GM19023 (cell line): ENCODE measurements around the gene RNLS.
"Not testable (repeated sequence)": the region's sequence is repeated elsewhere in the genome, so short reads cannot be mapped to it uniquely, and the experiment has no call there.

ENCODE experiments used
- ATAC-seq: cut with Tn5 transposase; IDR thresholded peaks from one replicate; pipeline ENCODE4 v1.9.1; 2021; ENCODE audit warnings: mild to moderate bottlenecking, moderate library complexity; ENCODE audit not compliant: unreplicated experiment

The RNLS gene

DNA sequence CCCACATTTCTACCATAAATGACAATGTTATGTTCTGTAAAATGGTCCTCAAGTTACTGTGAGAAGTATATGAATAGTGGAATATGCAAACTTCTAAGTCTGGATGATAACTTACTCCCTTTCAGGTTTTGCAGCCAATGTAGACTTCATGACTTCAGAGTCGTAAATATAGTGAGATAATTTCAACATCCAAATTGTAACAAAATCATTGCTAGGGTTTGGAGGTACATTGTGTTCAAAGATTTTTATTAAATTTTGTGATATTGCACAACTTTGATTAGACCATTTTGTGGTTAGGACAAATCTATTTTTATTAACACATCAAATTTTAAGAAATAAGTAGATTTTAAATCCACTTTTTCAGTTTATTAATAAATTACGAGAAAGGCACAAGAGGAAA lies 270.3 kb downstream of the RNLS start:
- no peak for ATAC-seq

DNA sequence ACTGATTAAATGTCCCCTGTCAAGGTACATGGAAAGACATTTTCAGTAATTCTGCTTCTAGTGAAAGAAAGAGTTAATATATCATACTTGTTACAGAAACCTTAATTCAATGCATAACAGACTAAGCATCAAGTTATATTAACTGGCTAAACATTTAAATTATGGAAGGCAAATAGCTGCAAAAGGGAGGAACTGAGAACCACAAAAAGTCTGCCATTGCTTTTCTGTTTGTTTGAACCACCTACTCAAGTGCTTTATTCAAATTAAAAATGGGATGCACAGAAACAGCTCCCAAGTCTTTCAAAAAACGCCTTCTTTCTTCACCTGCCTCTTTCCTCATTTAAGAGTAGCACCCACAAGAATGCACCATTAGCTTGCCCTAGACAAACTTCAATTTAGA lies 271.9 kb downstream of the RNLS start:
- ATAC-seq: no peak

DNA sequence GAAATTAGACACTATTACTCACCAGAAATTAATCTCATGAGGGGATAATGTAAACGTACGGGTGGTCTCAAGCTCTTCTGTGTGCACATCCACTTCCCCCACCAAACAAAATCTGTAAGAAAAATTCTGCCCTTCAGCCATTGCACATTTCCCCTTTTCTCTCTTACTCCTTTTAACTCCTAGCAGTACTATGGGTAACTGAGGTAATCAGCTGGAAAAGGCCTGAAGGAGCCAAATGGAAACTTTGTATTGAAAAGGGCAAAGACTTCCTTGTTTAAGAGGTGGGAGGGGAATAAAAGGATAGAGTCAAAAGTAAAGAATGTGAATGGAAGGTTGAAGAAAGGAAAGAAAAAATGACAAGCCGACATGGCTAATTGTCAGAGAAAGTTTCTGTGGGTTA lies 273.8 kb downstream of the RNLS start:
- ATAC-seq: no peak

DNA sequence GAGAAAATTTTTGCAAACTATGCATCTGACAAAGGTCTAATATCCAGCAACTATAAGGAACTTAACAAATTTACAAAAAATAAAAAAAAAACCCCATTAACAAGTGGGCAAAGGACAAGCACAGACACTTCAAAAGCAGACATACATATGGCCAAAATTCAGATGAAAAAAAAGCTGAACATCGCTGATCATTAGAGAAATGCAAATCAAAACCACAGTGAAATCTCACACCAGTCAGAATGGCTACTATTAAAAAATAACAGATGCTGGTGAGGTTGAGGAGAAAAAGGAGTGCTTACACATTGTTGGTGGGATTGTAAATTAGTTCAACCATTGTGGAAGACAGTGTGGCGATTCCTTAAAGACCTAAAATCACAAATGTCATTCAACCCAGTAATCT lies 274.8 kb downstream of the RNLS start:
- ATAC-seq: not testable (repeated sequence)

GRCh38 chr10:88299787-88300186 lies 283.3 kb downstream of the RNLS start:
- ATAC-seq: no peak

GRCh38 chr10:88297103-88297502 lies 286.0 kb downstream of the RNLS start:
- ATAC-seq: no peak

DNA sequence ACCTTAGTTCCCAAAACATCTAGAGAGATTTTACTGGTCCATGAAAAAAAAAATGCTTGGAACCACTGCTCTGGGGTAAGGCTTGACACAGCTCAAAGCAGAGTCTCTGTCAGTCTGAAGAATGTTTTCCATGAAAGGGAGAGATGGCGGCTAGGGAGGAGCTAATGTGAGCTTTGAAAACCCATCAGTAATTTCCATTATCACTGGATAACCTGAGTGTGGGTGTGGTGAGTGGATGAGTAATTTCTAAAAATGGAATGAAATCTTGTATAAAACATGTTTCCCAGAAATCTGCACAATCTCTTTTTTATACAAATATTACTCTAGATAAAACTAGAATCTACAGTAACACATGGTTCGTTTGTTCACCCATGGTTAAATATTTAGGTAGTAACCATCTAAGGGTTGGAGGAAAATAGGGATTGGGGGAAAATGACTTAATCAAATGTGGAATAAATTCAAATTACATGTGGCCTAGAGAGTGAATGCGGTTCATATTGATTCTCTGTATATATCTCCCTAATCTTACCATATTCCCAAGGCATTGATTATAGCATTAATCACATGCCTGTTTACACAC lies 289.4 kb downstream of the RNLS start:
- no peak for ATAC-seq

DNA sequence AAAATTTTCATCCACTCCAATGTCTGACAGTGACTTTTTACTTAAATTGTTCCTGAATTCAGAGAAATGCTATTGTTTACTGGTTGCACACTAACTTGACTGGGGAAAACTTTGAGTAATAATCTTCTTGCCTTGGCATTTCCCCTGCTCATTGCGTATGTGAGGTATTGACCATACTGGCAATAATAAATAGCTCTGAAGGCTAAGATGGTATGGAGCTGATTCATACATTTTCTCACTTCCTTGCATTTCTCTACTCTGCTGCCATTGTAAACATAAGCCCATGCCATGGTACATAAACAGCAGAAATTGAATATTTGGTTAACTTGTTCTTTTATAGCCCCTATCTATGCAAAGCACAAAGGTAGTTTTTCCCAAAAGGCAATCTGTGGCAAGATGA lies 290.0 kb downstream of the RNLS start:
- ATAC-seq: no peak

DNA sequence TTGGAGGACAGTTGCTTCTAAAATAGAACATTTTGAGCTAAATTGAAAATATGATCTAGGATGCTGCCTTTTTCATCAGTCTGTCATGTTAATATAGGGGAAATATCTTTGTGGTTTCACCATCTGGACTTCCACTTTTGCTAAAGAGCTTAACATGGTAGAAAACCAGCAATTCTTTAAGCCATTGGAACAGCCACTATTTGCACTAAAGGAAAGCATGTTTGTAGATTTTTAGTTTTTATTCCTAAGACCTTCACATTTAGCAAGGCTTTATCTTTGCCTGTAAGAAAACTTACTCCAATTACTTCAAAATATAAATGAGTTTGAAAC lies 291.0 kb downstream of the RNLS start:
- ATAC-seq: no peak

DNA sequence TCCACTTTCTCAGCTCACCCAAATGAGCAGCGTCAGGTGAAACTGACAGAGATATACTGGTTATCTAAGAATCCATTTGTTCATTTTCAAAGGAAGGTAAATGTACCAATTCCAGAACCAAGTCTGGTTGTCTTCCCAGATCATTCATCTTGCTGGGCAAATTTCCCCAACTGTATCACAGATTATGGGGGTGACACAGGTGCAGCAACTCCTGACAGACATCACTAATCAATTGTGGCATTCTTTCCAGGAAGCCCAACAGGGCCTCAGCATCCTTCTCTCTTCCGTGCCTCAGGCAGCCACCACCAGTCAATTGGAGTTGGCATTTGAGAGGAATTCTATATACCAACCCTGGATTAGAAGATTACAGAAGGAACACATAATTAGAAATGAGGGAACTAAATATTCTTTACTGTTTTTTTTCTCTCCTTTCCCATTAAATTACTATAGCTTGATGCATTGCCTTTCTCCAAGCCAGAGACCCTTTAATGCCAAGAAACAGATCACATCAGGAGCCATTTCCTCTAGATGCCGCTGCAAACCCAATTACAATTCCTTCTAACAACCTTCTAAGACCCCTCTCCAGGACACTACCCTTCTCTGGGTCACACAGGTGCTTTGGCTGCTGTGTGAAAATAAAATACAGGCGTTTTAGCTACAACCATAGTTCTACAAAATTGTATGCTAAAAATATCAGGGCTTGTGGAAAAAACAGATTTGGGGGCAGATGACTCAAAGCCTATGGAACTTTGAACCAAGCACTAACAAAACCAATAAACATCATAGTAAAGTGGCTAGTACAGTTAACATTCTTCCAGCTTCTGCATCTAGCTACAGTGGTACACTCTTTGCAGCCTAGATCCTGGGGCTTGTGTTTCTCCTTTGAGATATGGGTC lies 291.6 kb downstream of the RNLS start:
- no peak for ATAC-seq

- ATAC-seq: no peak
Measured at GRCh38 chr10:88289342-88289741, 293.8 kb downstream of the RNLS start.

DNA sequence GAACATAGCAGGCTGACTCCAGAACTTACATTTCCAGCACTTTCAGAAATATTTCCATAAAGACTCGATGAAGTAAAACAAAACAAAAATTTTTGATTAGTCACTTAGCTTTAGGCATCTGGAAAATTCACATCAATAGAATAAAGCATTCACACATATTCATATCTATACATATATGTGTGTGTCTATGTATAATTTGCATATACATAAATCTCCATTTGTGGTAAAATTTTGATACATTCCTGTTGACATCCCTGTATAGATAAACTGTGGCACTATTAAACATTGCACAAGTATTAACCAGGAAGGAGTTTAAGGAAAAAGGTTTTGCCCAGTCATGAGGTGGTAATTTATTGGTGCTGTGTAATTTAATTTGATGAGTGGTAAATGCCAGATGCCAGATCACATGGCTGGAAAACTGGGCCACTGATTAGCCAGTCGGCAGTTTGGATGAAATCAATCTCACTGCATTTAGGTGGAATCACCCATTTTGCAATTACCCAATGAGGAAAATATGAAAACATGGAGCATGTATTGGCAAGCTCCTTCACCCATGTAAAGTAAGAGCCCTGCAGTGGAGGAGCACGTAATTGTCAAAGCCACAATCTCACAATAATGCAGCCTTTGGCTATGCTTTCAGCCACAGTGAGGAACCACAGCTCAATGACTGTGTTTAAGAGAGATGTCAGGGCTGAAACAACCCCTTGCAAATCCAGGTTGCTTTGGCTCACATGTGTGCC lies 294.6 kb downstream of the RNLS start:
- ATAC-seq: no peak

DNA sequence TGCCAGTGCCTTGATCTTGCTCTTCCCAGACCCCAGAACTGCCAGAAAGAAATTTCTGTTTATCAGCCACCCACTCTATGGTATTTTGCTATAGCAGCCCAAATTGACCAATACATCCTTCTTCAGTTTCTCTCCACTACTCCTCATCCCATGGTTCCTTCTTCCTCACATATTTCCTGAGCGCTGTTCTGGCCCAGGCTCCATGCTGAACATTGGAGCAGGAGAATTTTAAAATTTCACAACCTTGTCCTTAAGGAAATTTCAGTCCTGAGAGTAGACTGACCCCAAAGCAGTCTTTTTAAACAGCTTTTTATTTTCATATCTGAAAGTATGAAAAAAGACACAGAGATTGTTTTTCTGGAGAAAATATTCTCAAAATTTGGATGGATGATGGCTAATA lies 297.1 kb downstream of the RNLS start:
- no peak for ATAC-seq

DNA sequence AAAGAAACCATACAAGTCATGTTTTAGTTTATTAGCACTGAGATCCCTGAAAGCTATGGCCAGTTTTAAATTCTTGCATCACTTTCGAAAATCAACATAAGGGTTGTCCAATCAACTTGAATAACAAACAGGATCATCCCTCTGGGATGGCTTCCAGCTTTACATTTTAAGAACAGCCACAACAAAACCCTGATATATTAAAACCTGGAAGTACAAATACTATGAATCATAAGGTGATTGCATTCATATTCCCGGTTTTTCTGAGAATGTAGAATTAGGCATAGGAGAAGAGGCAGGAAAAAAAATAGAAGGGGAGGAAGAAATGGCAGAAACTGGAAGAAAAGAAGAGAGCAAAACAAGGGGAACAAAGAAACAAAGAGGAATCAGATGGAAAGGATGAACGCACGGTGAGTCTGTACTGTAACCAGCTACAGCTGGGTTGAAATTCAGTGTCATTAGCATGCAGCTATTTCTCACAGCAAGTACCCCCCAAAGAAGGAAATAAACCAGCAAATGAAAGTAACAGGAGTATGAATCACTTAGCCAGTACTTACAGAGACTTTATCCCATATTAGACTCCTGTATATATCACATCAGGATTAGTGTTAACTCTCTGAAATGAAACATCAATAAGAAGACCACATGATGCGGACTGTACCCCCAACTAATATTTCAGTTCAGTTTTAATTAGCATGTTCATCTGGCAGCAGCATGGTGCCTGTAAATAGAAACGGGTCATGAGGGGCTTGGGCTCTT lies 301.3 kb downstream of the RNLS start:
- ATAC-seq: no peak

- no peak for ATAC-seq
Measured at GRCh38 chr10:88280518-88280917, 302.6 kb downstream of the RNLS start.

DNA sequence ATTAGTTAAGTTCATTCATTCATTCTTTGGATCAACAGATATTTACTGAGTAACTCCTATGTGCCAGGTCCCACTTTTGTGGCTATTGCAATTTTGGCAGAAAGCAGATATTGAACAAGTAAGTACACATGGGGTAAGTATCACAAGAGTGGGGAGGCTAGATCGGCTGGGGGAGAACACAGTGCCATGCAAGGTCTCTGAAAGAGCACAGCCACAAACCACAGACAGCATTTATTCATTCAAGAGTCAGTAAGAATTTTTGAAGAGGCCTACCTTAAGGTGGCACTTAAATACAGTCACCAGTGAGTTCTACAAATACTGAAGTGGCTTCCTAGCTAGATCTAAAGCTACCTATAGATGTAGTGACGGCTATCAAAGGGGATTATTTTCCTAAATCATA lies 304.2 kb downstream of the RNLS start:
- no peak for ATAC-seq

DNA sequence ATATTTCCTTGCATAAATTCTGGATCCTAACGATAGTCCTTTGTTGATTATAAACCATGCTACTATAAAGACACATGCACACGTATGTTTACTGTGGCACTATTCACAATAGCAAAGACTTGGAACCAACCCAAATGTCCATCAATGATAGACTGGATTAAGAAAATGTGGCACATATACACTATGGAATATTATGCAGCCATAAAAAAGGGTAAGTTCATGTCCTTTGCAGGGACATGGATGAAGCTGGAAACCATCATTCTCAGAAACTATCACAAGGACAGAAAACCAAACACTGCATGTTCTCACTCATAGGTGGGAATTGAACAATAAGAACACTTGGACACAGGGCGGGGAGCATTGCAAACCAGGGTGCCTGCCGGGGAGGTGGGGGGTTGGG lies 306.2 kb downstream of the RNLS start:
- ATAC-seq: not testable (repeated sequence)

GRCh38 chr10:88274286-88274685 lies 308.8 kb downstream of the RNLS start:
- ATAC-seq: no peak

- ATAC-seq: no peak
Measured at GRCh38 chr10:88273567-88273966, 309.6 kb downstream of the RNLS start.

- peak; percentile 31 for ATAC-seq
Measured at GRCh38 chr10:88271761-88272543, 311.2 kb downstream of the RNLS start.
